ENCODE measurements around the gene REX1BD. TPM values are rescaled to one million over a fixed set of nuclear protein-coding genes. Genes with fewer than 3 reads are reported as not detected.

REX1BD gene
- total and polyA plus RNA-seq, 4 donors: 25.9 to 71.9 (median 51.4) TPM

DNA sequence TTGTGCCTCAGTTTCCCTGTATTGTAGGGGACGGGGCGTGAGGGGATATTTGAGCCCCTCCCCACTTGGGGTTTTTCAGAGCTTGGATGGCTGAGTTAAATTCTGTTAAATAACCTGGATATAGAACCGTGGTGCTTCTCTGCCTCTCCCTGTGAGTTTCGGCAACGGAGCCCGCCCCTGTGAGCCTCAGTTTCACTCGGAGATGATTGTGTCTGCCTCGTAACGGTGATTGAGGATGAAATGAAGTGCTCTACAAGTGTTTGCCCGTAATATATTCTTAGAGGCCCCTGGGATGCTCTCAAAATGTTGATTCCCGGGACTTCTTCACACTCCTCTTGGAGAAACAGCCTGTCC, 30.4 kb upstream of the REX1BD start:
- H3K9ac ChIP-seq (ENCODE audit: low read depth in 1 of 2, low read length in 2 of 2): peak overlapping the region; percentile 55 to 99
- H3K4me1 ChIP-seq (ENCODE audit: control insufficient read depth in 4 of 4, insufficient read depth in 4 of 4, low read length in 3 of 4): peaks cover 2 to 13% (median 7%) of the 10 kb centered on the region in 4 donors
- no peaks in the 10 kb centered on the region for H3K27me3 ChIP-seq (ENCODE audit: control insufficient read depth in 4 of 4, insufficient read depth in 4 of 4, low read length in 3 of 4)
- no peaks in the 10 kb centered on the region for H3K9me3 ChIP-seq (ENCODE audit: control insufficient read depth in 4 of 4, low read length in 3 of 4)
- TF ChIP-seq, protein P1, sequence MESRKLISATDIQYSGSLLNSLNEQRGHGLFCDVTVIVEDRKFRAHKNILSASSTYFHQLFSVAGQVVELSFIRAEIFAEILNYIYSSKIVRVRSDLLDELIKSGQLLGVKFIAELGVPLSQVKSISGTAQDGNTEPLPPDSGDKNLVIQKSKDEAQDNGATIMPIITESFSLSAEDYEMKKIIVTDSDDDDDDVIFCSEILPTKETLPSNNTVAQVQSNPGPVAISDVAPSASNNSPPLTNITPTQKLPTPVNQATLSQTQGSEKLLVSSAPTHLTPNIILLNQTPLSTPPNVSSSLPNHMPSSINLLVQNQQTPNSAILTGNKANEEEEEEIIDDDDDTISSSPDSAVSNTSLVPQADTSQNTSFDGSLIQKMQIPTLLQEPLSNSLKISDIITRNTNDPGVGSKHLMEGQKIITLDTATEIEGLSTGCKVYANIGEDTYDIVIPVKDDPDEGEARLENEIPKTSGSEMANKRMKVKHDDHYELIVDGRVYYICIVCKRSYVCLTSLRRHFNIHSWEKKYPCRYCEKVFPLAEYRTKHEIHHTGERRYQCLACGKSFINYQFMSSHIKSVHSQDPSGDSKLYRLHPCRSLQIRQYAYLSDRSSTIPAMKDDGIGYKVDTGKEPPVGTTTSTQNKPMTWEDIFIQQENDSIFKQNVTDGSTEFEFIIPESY (IDR thresholded peaks at IDR 0.05): no peak
- TF ChIP-seq SP1 (IDR thresholded peaks at IDR 0.05) (no peak), JUND (IDR thresholded peaks at IDR 0.05) (no peak), EGR1 (IDR thresholded peaks at IDR 0.05; ENCODE audit: low read depth in 2 of 2) (no peak), GABPA (IDR thresholded peaks at IDR 0.05 in 1 of 2, conservative IDR thresholded peaks at IDR 0.05 in 1 of 2) (no peak), YY1 (IDR thresholded peaks at IDR 0.05) (no peak), FOXA2 (IDR thresholded peaks at IDR 0.05) (no peak), HNF4A (conservative IDR thresholded peaks at IDR 0.05) (no peak), HNF4G (IDR thresholded peaks at IDR 0.05) (no peak), MAX (IDR thresholded peaks at IDR 0.05) (no peak), NR2F2 (IDR thresholded peaks at IDR 0.05) (no peak), RAD21 (IDR thresholded peaks at IDR 0.05) (no peak), FOXA1 (IDR thresholded peaks at IDR 0.05) (no peak), CTCF (IDR thresholded peaks at IDR 0.05; ENCODE audit: low read depth, low read length, missing input control) (no peak), RXRA (IDR thresholded peaks at IDR 0.05) (no peak), TAF1 (conservative IDR thresholded peaks at IDR 0.05) (no peak)
- TF ChIP-seq, protein P2, sequence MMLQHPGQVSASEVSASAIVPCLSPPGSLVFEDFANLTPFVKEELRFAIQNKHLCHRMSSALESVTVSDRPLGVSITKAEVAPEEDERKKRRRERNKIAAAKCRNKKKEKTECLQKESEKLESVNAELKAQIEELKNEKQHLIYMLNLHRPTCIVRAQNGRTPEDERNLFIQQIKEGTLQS (IDR thresholded peaks at IDR 0.05): no peak
- TF ChIP-seq, protein P3, sequence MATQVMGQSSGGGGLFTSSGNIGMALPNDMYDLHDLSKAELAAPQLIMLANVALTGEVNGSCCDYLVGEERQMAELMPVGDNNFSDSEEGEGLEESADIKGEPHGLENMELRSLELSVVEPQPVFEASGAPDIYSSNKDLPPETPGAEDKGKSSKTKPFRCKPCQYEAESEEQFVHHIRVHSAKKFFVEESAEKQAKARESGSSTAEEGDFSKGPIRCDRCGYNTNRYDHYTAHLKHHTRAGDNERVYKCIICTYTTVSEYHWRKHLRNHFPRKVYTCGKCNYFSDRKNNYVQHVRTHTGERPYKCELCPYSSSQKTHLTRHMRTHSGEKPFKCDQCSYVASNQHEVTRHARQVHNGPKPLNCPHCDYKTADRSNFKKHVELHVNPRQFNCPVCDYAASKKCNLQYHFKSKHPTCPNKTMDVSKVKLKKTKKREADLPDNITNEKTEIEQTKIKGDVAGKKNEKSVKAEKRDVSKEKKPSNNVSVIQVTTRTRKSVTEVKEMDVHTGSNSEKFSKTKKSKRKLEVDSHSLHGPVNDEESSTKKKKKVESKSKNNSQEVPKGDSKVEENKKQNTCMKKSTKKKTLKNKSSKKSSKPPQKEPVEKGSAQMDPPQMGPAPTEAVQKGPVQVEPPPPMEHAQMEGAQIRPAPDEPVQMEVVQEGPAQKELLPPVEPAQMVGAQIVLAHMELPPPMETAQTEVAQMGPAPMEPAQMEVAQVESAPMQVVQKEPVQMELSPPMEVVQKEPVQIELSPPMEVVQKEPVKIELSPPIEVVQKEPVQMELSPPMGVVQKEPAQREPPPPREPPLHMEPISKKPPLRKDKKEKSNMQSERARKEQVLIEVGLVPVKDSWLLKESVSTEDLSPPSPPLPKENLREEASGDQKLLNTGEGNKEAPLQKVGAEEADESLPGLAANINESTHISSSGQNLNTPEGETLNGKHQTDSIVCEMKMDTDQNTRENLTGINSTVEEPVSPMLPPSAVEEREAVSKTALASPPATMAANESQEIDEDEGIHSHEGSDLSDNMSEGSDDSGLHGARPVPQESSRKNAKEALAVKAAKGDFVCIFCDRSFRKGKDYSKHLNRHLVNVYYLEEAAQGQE (IDR thresholded peaks at IDR 0.05): no peak
- H3K36me3 ChIP-seq (ENCODE audit: control insufficient read depth in 4 of 4, insufficient read depth in 3 of 4, low read depth in 1 of 4, low read length in 3 of 4): peaks cover 0 to 5% (median 0%) of the 10 kb centered on the region in 4 donors
- 6% methylated on average over 11 of the region's 11 CpGs for WGBS
- peak overlapping the region; percentile 56 to 90 (median 84) for H3K4me3 ChIP-seq (ENCODE audit: low read depth in 1 of 3, low read length in 3 of 3)
- peak overlapping the region; percentile 82 to 98 for H3K27ac ChIP-seq (ENCODE audit: low read depth in 1 of 2, low read length in 2 of 2)
- DNase-seq (ENCODE audit: low spot score): no peak

Measured in liver (tissue), 9 donors.